Right ventricle myocardium superior (tissue), 1 donor: ENCODE data around the gene POTEJ. TPM values are rescaled to one million over a fixed set of nuclear protein-coding genes. Genes with fewer than 3 reads are reported as not detected.
"Not testable (repeated sequence)": the region's sequence is repeated elsewhere in the genome, so short reads cannot be mapped to it uniquely, and the experiment has no call there.

Experiments used
- ATAC-seq: fragments of 200-7000 bp; cut with Tn5 transposase; one replicate; pipeline ENCODE4 v1.9.1; 2020; ENCODE audit warnings: mild to moderate bottlenecking; ENCODE audit not compliant: poor library complexity
- DNase-seq: peaks from one replicate; pipeline ENCODE4 v3.0.0-alpha.2; 2020
- intact Hi-C: fragments of 100-400 bp; cut with DNase I; formaldehyde crosslinking; loops from one replicate; pipeline ENCODE4 v1.11.2; 2022
- total RNA-seq: library from RNA; stranded (reverse); fragmentation: NEBNext Ultra II Directional; extraction: Animal tissue kit (Norgen Biotek cat#: 25700); gene quantifications from one replicate; pipeline ENCODE4 v1.2.1, GENCODE V29; 2021
- donor health status: DM: no; HTN: yes; CAD: no; lungs with severe emphysema.

POTEJ gene
- total RNA-seq, 1 donor from 2014 or later, result not detected

GRCh38 chr2:130703250-130703649 is 92.0 kb downstream of the POTEJ start:
- DNase-seq, ATAC-seq, intact Hi-C loops: not testable (repeated sequence)

Other genes starting within 250 kb of the POTEJ start
- gene POTEI, start 102.1 kb upstream of the POTEJ start, total RNA-seq, result not detected
- gene CFC1B, start 90.2 kb upstream of the POTEJ start, total RNA-seq, result not detected
- gene CFC1, start 11.9 kb upstream of the POTEJ start, total RNA-seq, result not detected
- not detected for gene GPR148, start 117.6 kb downstream of the POTEJ start, total RNA-seq
- not detected for gene AMER3, start 144.1 kb downstream of the POTEJ start, total RNA-seq
- gene ARHGEF4, start 225.5 kb downstream of the POTEJ start, total RNA-seq, result 5.1 TPM